ENCODE measurements around the gene RPUSD4. TPM values are rescaled to one million over a fixed set of nuclear protein-coding genes. Genes with fewer than 3 reads are reported as not detected.

RPUSD4 gene
- total and polyA plus RNA-seq, 5 donors, result 12.0 to 24.0 (median 19.4) TPM

DNA sequence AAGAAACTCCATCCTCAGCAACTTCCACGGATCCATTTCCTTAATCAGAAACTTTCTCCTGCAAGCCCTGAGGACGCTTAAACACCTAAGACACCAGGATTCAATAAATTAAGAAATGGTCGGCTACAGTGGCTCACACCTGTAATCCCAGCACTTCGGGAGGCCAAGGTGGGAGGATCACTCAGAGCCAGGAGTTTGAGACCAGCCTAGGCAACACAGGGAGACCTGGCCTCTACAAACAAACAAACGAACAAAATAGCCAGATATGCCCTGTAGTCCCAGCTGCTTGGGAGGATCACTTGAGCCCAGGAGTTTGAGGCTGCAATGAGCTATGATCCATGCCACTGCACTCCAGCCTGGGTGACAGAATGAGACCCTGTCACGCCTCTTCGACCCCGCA, 46.7 kb downstream of the RPUSD4 start:
- Histone ChIP-seq H3K4me1 (ENCODE audit: control insufficient read depth, insufficient read depth, low read length) (no peaks in the 10 kb centered on the region), H3K27ac (ENCODE audit: low read length) (no peak overlapping the region), H3K4me3 (ENCODE audit: low read length) (no peak overlapping the region), H3K9me3 (ENCODE audit: control insufficient read depth, low read length) (no peaks in the 10 kb centered on the region), H3K27me3 (ENCODE audit: control insufficient read depth, insufficient read depth) (no peaks in the 10 kb centered on the region)
- 90% methylated on average over 8 of the region's 8 CpGs for WGBS
- intact Hi-C loops (cut with DNase I), result no loop called here
- DNase-seq (no peak), ATAC-seq (no peak)

DNA sequence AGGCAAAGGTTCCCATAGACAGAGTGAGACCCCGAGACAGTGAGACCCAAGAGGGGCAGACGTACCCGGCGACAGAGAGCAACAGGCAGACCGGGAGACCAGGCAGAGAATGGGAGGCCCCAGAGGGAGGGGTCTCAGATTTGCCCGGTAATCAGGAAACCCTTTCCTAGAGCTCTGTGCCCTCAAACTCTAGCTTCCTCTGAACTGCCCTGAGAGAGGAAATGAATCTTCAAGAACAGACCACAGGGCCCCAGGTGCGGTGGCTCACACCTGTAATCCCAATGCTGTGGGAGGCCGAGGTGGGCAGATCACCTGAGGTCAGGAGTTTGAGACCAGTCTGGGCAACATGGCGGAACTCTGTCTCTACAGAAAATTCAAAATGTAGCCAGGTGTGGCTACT, 47.7 kb downstream of the RPUSD4 start:
- H3K4me1 ChIP-seq (ENCODE audit: control insufficient read depth, insufficient read depth, low read length), result no peaks in the 10 kb centered on the region
- intact Hi-C loops (cut with DNase I), result no loop called here
- no peaks in the 10 kb centered on the region for H3K9me3 ChIP-seq (ENCODE audit: control insufficient read depth, low read length)
- DNase-seq, result no peak
- no peak overlapping the region for H3K4me3 ChIP-seq (ENCODE audit: low read length)
- H3K27ac ChIP-seq (ENCODE audit: low read length), result no peak overlapping the region
- H3K27me3 ChIP-seq (ENCODE audit: control insufficient read depth, insufficient read depth), result no peaks in the 10 kb centered on the region
- ATAC-seq, result no peak
- WGBS, result 81% methylated on average over 9 of the region's 9 CpGs

DNA sequence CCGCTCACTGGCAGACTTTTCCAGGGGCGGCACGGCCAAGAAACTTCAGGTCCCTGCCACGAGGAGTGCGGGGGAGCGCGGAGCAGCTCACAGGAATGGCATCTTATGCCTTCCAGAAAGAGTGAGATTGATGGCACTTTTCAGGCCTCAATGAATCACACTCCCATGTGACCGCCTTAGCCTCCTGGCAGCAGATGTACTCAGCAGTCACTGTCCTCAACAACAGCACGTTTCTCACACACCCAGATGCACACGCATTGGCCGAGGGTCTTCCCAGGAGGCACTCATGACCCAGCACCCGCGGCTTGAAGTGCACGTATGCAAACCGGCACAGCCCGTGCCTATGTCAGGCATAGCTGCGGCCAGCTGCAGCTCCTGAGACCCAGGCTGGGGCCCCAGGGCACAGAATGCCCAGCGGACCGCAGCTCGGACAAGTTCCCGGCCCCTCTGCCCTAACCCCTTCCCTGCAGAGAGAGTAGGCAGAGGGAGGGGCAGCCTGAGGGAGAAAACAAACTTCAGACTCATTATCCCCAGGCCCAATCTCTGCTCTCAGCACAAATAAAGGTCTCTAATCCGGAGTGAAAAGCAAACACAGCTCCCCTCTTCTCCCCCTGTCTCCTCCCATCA, 48.3 kb downstream of the RPUSD4 start:
- no peaks in the 10 kb centered on the region for H3K27me3 ChIP-seq (ENCODE audit: control insufficient read depth, insufficient read depth)
- no peak overlapping the region for H3K4me3 ChIP-seq (ENCODE audit: low read length)
- intact Hi-C loops (cut with DNase I), result no loop called here
- H3K9me3 ChIP-seq (ENCODE audit: control insufficient read depth, low read length), result no peaks in the 10 kb centered on the region
- no peak overlapping the region for H3K27ac ChIP-seq (ENCODE audit: low read length)
- WGBS, result 65% methylated on average over 22 of the region's 22 CpGs
- DNase-seq (no peak), ATAC-seq (peak in 1 of 2 donors; percentile 58)
- H3K4me1 ChIP-seq (ENCODE audit: control insufficient read depth, insufficient read depth, low read length), result no peaks in the 10 kb centered on the region

DNA sequence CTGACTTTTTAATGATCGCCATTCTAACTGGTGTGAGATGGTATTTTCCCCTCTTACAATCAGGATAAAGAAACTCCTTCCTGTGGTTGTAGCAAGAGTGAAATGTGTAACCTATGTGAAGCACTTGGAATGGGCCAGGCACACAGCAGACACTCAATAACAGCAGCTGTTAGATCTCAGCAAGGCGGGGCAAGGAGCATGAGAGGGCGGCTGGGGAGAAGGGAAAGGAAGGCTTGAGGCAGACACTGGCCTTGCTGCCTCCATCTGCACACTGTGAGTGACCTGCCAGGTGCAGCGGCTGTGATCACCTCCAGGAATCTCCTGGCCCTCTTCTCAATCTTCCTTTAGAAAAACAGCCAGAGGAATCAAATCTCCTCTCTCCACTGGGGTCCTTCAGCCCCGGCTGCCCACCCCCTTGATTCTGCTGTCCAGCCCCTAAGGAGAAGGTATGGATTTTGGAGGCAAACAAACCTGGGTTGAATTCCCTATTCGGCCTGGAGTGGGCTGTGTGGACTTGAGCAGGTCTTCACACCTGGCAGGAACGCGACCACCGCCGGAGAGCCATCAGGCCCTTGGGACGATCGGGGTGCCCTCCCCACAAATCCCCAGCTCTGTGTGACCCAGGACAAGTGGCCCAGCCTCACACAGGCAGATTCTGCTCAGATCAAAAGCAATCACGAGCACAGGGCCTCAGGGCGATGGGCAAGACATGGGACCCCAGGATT, 49.0 kb downstream of the RPUSD4 start:
- intact Hi-C loops (cut with DNase I), result no loop called here
- Histone ChIP-seq H3K4me3 (ENCODE audit: low read length) (no peak overlapping the region), H3K27ac (ENCODE audit: low read length) (no peak overlapping the region), H3K4me1 (ENCODE audit: control insufficient read depth, insufficient read depth, low read length) (no peaks in the 10 kb centered on the region), H3K27me3 (ENCODE audit: control insufficient read depth, insufficient read depth) (no peaks in the 10 kb centered on the region), H3K9me3 (ENCODE audit: control insufficient read depth, low read length) (no peaks in the 10 kb centered on the region)
- DNase-seq, result no peak
- no peak for ATAC-seq
- WGBS, result 89% methylated on average over 14 of the region's 14 CpGs

DNA sequence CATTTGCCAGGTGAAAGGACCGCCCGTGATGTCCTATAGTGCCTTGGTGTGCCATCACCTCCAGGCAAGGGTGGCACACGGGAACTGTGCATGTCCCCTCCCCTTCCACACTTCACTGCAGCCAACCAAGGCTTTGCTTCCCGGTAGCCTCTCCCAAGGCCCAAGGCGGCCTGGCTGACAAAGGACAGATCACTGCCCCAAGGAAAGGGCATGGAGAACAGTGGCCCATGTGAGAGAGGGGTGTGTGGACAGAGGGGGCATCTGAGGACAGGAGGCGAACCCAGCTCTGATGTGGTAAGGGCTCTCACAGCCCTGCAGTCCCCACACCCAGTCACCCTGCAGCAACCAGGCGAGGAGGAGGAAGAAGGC, 50.4 kb downstream of the RPUSD4 start:
- Histone ChIP-seq H3K27ac (ENCODE audit: low read length) (no peak overlapping the region), H3K4me1 (ENCODE audit: control insufficient read depth, insufficient read depth, low read length) (no peaks in the 10 kb centered on the region)
- 92% methylated on average over 7 of the region's 7 CpGs for WGBS

DNA sequence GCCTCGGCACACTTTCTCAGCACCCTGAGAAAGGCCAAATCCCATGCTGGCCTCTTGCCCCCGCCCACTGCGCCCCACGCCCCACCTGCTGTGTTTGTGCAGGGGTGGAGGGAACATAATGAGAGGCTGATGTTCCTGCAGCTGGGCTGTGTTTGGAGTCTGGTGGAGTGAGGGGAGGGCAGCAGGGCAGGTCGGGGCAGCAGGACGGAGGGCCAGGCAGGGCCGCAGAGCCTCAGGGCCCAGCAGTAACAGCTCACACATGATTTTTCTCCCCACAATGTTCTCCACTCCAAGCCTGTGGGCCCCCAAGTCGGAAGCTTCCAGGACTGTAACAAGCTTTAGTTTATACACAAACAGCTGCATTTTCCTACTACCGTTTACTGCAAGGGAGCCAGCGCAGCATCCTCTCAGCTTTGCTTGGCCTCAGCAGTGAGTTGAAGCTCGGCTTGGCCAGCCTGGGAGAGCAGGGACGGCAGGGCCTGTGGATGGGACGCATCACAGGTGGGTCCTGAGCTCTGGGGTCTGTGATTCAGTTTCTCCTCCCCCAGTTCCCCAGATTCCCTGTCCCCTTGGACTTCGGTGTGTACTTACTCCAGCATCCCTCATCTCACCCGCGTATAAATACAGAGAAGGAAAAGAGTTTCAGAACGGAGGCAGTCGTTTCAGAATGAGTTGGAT, 51.0 kb downstream of the RPUSD4 start:
- ATAC-seq (no peak), DNase-seq (no peak)
- no peaks in the 10 kb centered on the region for H3K4me1 ChIP-seq (ENCODE audit: control insufficient read depth, insufficient read depth, low read length)
- 84% methylated on average over 18 of the region's 18 CpGs for WGBS
- intact Hi-C loops (cut with DNase I), result no loop called here
- no peak overlapping the region for H3K27ac ChIP-seq (ENCODE audit: low read length)
- no peak overlapping the region for H3K4me3 ChIP-seq (ENCODE audit: low read length)
- H3K27me3 ChIP-seq (ENCODE audit: control insufficient read depth, insufficient read depth), result no peaks in the 10 kb centered on the region
- H3K9me3 ChIP-seq (ENCODE audit: control insufficient read depth, low read length), result no peaks in the 10 kb centered on the region

More for the DNA sequence above, 50.4 kb downstream of the RPUSD4 start:
- ATAC-seq (no peak), DNase-seq (no peak)
- H3K27me3 ChIP-seq (ENCODE audit: control insufficient read depth, insufficient read depth), result no peaks in the 10 kb centered on the region
- no peaks in the 10 kb centered on the region for H3K9me3 ChIP-seq (ENCODE audit: control insufficient read depth, low read length)
- intact Hi-C loops (cut with DNase I), result no loop called here
- no peak overlapping the region for H3K4me3 ChIP-seq (ENCODE audit: low read length)

DNA sequence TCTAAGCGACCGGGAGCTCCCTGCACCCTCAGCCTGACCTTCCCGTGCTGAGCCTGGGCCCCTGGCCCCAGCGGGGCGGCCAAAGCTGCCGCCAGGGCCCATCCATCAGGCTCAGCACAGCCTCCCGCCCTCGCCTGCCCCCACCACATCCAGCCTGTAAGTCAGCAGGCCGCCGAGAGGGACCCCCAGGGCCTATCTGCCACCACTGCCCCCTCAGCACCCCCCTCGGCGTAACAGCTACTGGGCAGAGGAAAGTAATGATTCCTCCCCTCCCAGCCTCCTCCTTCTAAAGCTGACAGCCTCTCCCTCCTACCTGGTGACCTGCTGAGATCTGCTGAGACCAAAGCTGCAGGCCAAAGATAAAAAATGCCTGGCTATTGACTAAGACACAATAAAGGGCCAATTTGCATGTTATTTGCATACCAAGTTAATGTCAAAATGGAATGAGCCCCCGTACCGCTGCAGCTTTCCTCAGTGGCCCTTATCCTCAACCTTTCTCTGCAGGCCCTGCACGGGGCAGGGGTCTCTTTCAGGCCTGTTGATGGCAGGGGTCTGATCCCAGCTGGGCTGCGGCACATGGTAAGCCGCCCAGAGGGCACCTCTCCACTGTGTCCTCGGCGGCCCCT, 51.6 kb downstream of the RPUSD4 start:
- 89% methylated on average over 19 of the region's 19 CpGs for WGBS

DNA sequence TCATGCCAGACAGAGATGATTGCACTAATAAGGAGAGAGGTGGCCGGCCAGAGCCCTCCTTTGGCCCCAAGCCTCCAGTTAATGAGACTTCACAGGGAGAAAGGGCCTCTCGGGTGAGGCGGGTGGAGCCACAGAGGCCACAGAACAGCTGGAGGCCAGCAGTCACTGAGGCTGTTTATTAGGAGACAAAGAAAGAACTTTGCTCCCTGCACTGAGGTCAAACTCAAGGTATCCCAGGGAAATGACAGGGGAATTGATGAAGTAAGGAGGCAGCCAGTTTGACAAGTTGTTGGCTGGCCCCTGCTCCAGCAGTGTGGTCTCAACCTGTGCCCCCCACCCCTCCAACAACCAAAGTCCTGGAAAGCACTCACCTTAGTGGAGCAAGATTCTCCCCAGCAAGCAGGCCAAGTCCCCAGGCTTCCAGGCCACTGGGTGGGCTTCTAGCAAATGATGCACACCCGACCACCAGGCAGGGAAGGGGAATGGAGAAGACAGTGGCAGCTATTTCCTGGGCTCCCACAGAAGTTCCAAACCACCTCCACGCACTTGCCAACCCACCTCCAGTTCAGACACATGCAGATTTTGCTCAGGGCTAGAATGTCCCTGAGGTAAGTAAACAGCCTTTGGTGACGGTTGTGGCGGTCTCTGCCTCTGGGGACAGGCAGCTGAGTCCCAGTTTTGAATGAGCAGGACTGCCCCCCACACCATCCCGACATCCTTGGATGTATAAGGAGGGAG, 53.2 kb downstream of the RPUSD4 start:
- Histone ChIP-seq H3K4me1 (ENCODE audit: control insufficient read depth, insufficient read depth, low read length) (no peaks in the 10 kb centered on the region), H3K27ac (ENCODE audit: low read length) (no peak overlapping the region), H3K27me3 (ENCODE audit: control insufficient read depth, insufficient read depth) (no peaks in the 10 kb centered on the region), H3K9me3 (ENCODE audit: control insufficient read depth, low read length) (no peaks in the 10 kb centered on the region), H3K4me3 (ENCODE audit: low read length) (no peak overlapping the region)
- DNase-seq, result no peak
- intact Hi-C loops (cut with DNase I), result no loop called here
- WGBS, result 77% methylated on average over 8 of the region's 8 CpGs
- no peak for ATAC-seq

More for the DNA sequence above, 51.6 kb downstream of the RPUSD4 start:
- ATAC-seq (no peak), DNase-seq (no peak)
- no peak overlapping the region for H3K27ac ChIP-seq (ENCODE audit: low read length)
- no peaks in the 10 kb centered on the region for H3K4me1 ChIP-seq (ENCODE audit: control insufficient read depth, insufficient read depth, low read length)
- intact Hi-C loops (cut with DNase I), result no loop called here
- no peak overlapping the region for H3K4me3 ChIP-seq (ENCODE audit: low read length)
- H3K9me3 ChIP-seq (ENCODE audit: control insufficient read depth, low read length), result no peaks in the 10 kb centered on the region
- no peaks in the 10 kb centered on the region for H3K27me3 ChIP-seq (ENCODE audit: control insufficient read depth, insufficient read depth)

DNA sequence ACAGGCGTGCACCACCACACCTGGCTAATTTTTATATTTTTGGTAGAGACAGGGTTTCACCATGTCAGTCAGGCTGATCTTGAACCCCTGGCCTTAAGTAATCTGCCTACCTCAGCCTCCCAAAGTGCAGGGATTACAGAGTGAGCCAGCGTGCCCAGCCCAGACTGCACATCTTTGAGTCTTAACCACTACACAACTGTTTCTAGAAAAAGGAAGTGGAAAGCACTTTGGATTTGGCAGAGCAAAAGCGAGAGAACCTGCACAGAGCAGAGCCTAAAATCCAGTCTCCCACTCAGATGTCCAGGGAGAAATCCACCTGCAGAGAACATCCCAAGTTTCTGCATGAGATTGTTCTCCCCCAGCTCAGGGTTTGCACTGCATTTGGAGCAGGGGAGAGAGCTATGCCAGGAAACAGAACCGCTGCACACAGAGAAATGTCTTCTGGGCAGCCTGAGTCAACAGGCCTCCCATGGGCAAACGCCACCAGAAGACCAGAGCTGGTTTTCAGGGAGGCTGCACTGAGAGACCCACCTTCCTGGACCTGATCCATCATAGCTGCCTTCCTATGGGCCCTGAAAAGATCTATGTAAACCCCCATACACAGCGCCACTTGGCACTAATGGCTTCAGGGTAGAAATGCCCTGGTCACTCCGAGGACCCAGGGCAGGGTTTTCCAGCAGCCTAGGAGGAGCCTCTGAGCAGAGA, 54.0 kb downstream of the RPUSD4 start:
- no peak for DNase-seq
- intact Hi-C loops (cut with DNase I), result no loop called here
- no peak for ATAC-seq

DNA sequence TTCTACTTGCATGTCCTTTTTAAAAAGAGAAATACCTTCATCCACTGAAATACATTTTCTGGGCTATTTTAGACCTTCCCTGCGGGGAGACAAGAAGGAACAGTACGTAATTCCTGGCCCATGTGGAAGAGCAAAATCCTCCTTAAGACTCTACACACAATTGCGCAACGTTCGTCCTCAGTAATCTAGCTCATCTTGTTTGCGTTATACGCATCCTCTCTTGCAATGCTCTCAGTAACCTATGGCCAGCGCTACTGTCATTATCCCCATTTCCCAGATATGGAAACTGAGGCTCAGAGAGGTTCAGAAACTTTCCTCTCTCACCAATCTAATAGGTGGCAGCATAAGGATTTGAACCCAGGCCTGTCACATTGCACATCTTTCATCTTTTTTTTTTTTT, 54.6 kb downstream of the RPUSD4 start:
- no peak for ATAC-seq
- no peak for DNase-seq
- WGBS, result 90% methylated on average over 8 of the region's 8 CpGs
- H3K27ac ChIP-seq (ENCODE audit: low read length), result no peak overlapping the region
- no peaks in the 10 kb centered on the region for H3K9me3 ChIP-seq (ENCODE audit: control insufficient read depth, low read length)
- no peaks in the 10 kb centered on the region for H3K4me1 ChIP-seq (ENCODE audit: control insufficient read depth, insufficient read depth, low read length)
- intact Hi-C loops (cut with DNase I), result no loop called here
- H3K27me3 ChIP-seq (ENCODE audit: control insufficient read depth, insufficient read depth), result no peaks in the 10 kb centered on the region
- H3K4me3 ChIP-seq (ENCODE audit: low read length), result no peak overlapping the region

More for the DNA sequence above, 54.0 kb downstream of the RPUSD4 start:
- 86% methylated on average over 7 of the region's 7 CpGs for WGBS
- no peaks in the 10 kb centered on the region for H3K27me3 ChIP-seq (ENCODE audit: control insufficient read depth, insufficient read depth)
- no peak overlapping the region for H3K4me3 ChIP-seq (ENCODE audit: low read length)
- no peak overlapping the region for H3K27ac ChIP-seq (ENCODE audit: low read length)
- no peaks in the 10 kb centered on the region for H3K9me3 ChIP-seq (ENCODE audit: control insufficient read depth, low read length)
- no peaks in the 10 kb centered on the region for H3K4me1 ChIP-seq (ENCODE audit: control insufficient read depth, insufficient read depth, low read length)

All from right cardiac atrium (tissue), 5 donors.